Measurements from ENCODE around the gene OR51F2. TPM values are rescaled to one million over a fixed set of nuclear protein-coding genes. Genes with fewer than 3 reads are reported as not detected.
"Not testable (repeated sequence)": the region's sequence is repeated elsewhere in the genome, so short reads cannot be mapped to it uniquely, and the experiment has no call there.

The OR51F2 gene
- polyA plus RNA-seq (2013, experiment 1 of 2) = not detected
- not detected for polyA plus RNA-seq (2013, experiment 2 of 2)

- Histone ChIP-seq H3K4me3 (ENCODE audit: extremely low read depth, insufficient read depth, low read length, poor library complexity, severe bottlenecking) (no peak within 1 kb of the TSS), H3K4me1 (ENCODE audit: control insufficient read depth, insufficient read depth, low read length, poor library complexity, severe bottlenecking) (no peaks in the 10 kb centered on the region), H3K27ac (ENCODE audit: low read depth, low read length, severe bottlenecking) (no peak within 1 kb of the TSS), H3K36me3 (ENCODE audit: control insufficient read depth, insufficient read depth, low read length) (no peaks in the 10 kb centered on the region), H3K9me3 (ENCODE audit: control insufficient read depth, low read length) (no peaks in the 10 kb centered on the region)
- WGBS, 2 experiments (ENCODE audit: insufficient coverage in 2 of 2) = 67% methylated on average over 1 of the region's 1 CpG; no CpG with 5 or more reads in 1 of the 2 experiments
Observed at GRCh38 chr11:4821021-4821420, at the start of gene OR51F2. TSS of gene OR51F2 (plus strand) at chr11:4821321. CDS start at chr11:4821422, 101 bp downstream.

- no peaks in the 10 kb centered on the region for H3K9me3 ChIP-seq (ENCODE audit: control insufficient read depth, low read length)
- no peak overlapping the region for H3K4me3 ChIP-seq (ENCODE audit: extremely low read depth, insufficient read depth, low read length, poor library complexity, severe bottlenecking)
- WGBS, 2 experiments (ENCODE audit: insufficient coverage in 2 of 2) = 60% methylated on average over 1 of the region's 1 CpG; no CpG with 5 or more reads in 1 of the 2 experiments
- no peaks in the 10 kb centered on the region for H3K36me3 ChIP-seq (ENCODE audit: control insufficient read depth, insufficient read depth, low read length)
- no peak overlapping the region for H3K27ac ChIP-seq (ENCODE audit: low read depth, low read length, severe bottlenecking)
- no peaks in the 10 kb centered on the region for H3K4me1 ChIP-seq (ENCODE audit: control insufficient read depth, insufficient read depth, low read length, poor library complexity, severe bottlenecking)
Observed at GRCh38 chr11:4782454-4782853, 38.7 kb upstream of the OR51F2 start.

GRCh38 chr11:4797206-4797605, 23.9 kb upstream of the OR51F2 start:
- no peaks in the 10 kb centered on the region for H3K4me1 ChIP-seq (ENCODE audit: control insufficient read depth, insufficient read depth, low read length, poor library complexity, severe bottlenecking)
- H3K27ac ChIP-seq (ENCODE audit: low read depth, low read length, severe bottlenecking) = no peak overlapping the region
- no peaks in the 10 kb centered on the region for H3K36me3 ChIP-seq (ENCODE audit: control insufficient read depth, insufficient read depth, low read length)
- 75 to 100% methylated on average over 1 of the region's 2 CpGs for WGBS, 2 experiments (ENCODE audit: insufficient coverage in 2 of 2)
- H3K9me3 ChIP-seq (ENCODE audit: control insufficient read depth, low read length) = no peaks in the 10 kb centered on the region
- no peak overlapping the region for H3K4me3 ChIP-seq (ENCODE audit: extremely low read depth, insufficient read depth, low read length, poor library complexity, severe bottlenecking)

- no peaks in the 10 kb centered on the region for H3K4me1 ChIP-seq (ENCODE audit: control insufficient read depth, insufficient read depth, low read length, poor library complexity, severe bottlenecking)
Observed at GRCh38 chr11:4798427-4799183, 22.5 kb upstream of the OR51F2 start.

GRCh38 chr11:4801316-4801715, 19.8 kb upstream of the OR51F2 start:
- 79 to 100% methylated on average over 1 to 3 of the region's 5 CpGs for WGBS, 2 experiments (ENCODE audit: insufficient coverage in 2 of 2)
- H3K27ac ChIP-seq (ENCODE audit: low read depth, low read length, severe bottlenecking); H3K4me3 ChIP-seq (ENCODE audit: extremely low read depth, insufficient read depth, low read length, poor library complexity, severe bottlenecking): not testable (repeated sequence)

More at GRCh38 chr11:4798427-4799183, 22.5 kb upstream of the OR51F2 start:
- no peaks in the 10 kb centered on the region for H3K9me3 ChIP-seq (ENCODE audit: control insufficient read depth, low read length)
- H3K36me3 ChIP-seq (ENCODE audit: control insufficient read depth, insufficient read depth, low read length) = no peaks in the 10 kb centered on the region
- 88 to 93% methylated on average over 4 to 6 of the region's 6 CpGs for WGBS, 2 experiments (ENCODE audit: insufficient coverage in 2 of 2)
- no peak overlapping the region for H3K4me3 ChIP-seq (ENCODE audit: extremely low read depth, insufficient read depth, low read length, poor library complexity, severe bottlenecking)
- no peak overlapping the region for H3K27ac ChIP-seq (ENCODE audit: low read depth, low read length, severe bottlenecking)

DNA sequence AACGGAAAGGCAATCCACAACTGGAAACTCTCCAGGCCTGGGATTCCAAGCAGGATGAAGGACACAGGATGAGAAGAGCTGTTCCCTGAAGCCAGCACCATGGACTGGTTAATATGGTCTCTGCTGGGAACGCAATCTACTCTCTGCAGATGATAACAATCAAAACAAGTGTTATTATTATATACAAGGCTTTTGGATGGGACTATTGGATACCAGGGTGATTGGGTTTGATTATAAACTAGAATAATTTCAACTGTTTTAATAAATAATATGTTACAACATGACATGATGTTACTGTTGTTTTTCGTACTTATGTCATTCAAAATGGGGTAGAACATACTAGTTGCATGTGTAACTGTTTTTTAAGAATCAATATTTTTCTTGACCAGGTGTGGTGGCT, 16.8 kb upstream of the OR51F2 start, which contains the start of gene OR52R1:
Gene OR52R1 (minus strand): TSS at position 101 of the 400 bp plus-strand sequence. CDS start 0 bp downstream, at position 101.
- Histone ChIP-seq H3K4me1 (ENCODE audit: control insufficient read depth, insufficient read depth, low read length, poor library complexity, severe bottlenecking) (no peaks in the 10 kb centered on the region), H3K27ac (ENCODE audit: low read depth, low read length, severe bottlenecking) (no peak within 1 kb of the TSS), H3K9me3 (ENCODE audit: control insufficient read depth, low read length) (no peaks in the 10 kb centered on the region), H3K36me3 (ENCODE audit: control insufficient read depth, insufficient read depth, low read length) (no peaks in the 10 kb centered on the region), H3K4me3 (ENCODE audit: extremely low read depth, insufficient read depth, low read length, poor library complexity, severe bottlenecking) (no peak within 1 kb of the TSS)
- 86 to 100% methylated on average over 1 of the region's 3 CpGs for WGBS, 2 experiments (ENCODE audit: insufficient coverage in 2 of 2)

More at GRCh38 chr11:4801316-4801715, 19.8 kb upstream of the OR51F2 start:
- not testable (repeated sequence) for H3K36me3 ChIP-seq (ENCODE audit: control insufficient read depth, insufficient read depth, low read length); H3K9me3 ChIP-seq (ENCODE audit: control insufficient read depth, low read length); H3K4me1 ChIP-seq (ENCODE audit: control insufficient read depth, insufficient read depth, low read length, poor library complexity, severe bottlenecking)

- 88% methylated on average over 1 of the region's 1 CpG; no CpG with 5 or more reads in 1 of the 2 experiments for WGBS, 2 experiments (ENCODE audit: insufficient coverage in 2 of 2)
- Histone ChIP-seq H3K27ac (ENCODE audit: low read depth, low read length, severe bottlenecking) (no peak overlapping the region), H3K4me1 (ENCODE audit: control insufficient read depth, insufficient read depth, low read length, poor library complexity, severe bottlenecking) (no peaks in the 10 kb centered on the region), H3K36me3 (ENCODE audit: control insufficient read depth, insufficient read depth, low read length) (no peaks in the 10 kb centered on the region), H3K4me3 (ENCODE audit: extremely low read depth, insufficient read depth, low read length, poor library complexity, severe bottlenecking) (no peak overlapping the region), H3K9me3 (ENCODE audit: control insufficient read depth, low read length) (no peaks in the 10 kb centered on the region)
Observed at GRCh38 chr11:4808476-4808875, 12.6 kb upstream of the OR51F2 start.

- no peaks in the 10 kb centered on the region for H3K4me1 ChIP-seq (ENCODE audit: control insufficient read depth, insufficient read depth, low read length, poor library complexity, severe bottlenecking)
- no peak overlapping the region for H3K4me3 ChIP-seq (ENCODE audit: extremely low read depth, insufficient read depth, low read length, poor library complexity, severe bottlenecking)
- WGBS, 2 experiments (ENCODE audit: insufficient coverage in 2 of 2) = no CpG with 5 or more reads among the region's 2 CpGs
- no peaks in the 10 kb centered on the region for H3K36me3 ChIP-seq (ENCODE audit: control insufficient read depth, insufficient read depth, low read length)
- no peak overlapping the region for H3K27ac ChIP-seq (ENCODE audit: low read depth, low read length, severe bottlenecking)
- H3K9me3 ChIP-seq (ENCODE audit: control insufficient read depth, low read length) = no peaks in the 10 kb centered on the region
Observed at GRCh38 chr11:4809246-4809645, 11.9 kb upstream of the OR51F2 start.

- no peaks in the 10 kb centered on the region for H3K36me3 ChIP-seq (ENCODE audit: control insufficient read depth, insufficient read depth, low read length)
- H3K4me1 ChIP-seq (ENCODE audit: control insufficient read depth, insufficient read depth, low read length, poor library complexity, severe bottlenecking) = no peaks in the 10 kb centered on the region
- no peak overlapping the region for H3K4me3 ChIP-seq (ENCODE audit: extremely low read depth, insufficient read depth, low read length, poor library complexity, severe bottlenecking)
- no peaks in the 10 kb centered on the region for H3K9me3 ChIP-seq (ENCODE audit: control insufficient read depth, low read length)
- no peak overlapping the region for H3K27ac ChIP-seq (ENCODE audit: low read depth, low read length, severe bottlenecking)
Observed at GRCh38 chr11:4825132-4825531, 4.0 kb downstream of the OR51F2 start.

GRCh38 chr11:4826425-4826824, 5.3 kb downstream of the OR51F2 start:
- Histone ChIP-seq H3K9me3 (ENCODE audit: control insufficient read depth, low read length) (no peaks in the 10 kb centered on the region), H3K36me3 (ENCODE audit: control insufficient read depth, insufficient read depth, low read length) (no peaks in the 10 kb centered on the region), H3K4me1 (ENCODE audit: control insufficient read depth, insufficient read depth, low read length, poor library complexity, severe bottlenecking) (no peaks in the 10 kb centered on the region), H3K27ac (ENCODE audit: low read depth, low read length, severe bottlenecking) (no peak overlapping the region), H3K4me3 (ENCODE audit: extremely low read depth, insufficient read depth, low read length, poor library complexity, severe bottlenecking) (no peak overlapping the region)

- no CpG with 5 or more reads among the region's 1 CpG for WGBS, 2 experiments (ENCODE audit: insufficient coverage in 2 of 2)
- Histone ChIP-seq H3K27ac (ENCODE audit: low read depth, low read length, severe bottlenecking) (no peak overlapping the region), H3K9me3 (ENCODE audit: control insufficient read depth, low read length) (no peaks in the 10 kb centered on the region), H3K4me1 (ENCODE audit: control insufficient read depth, insufficient read depth, low read length, poor library complexity, severe bottlenecking) (no peaks in the 10 kb centered on the region), H3K4me3 (ENCODE audit: extremely low read depth, insufficient read depth, low read length, poor library complexity, severe bottlenecking) (no peak overlapping the region), H3K36me3 (ENCODE audit: control insufficient read depth, insufficient read depth, low read length) (no peaks in the 10 kb centered on the region)
Observed at GRCh38 chr11:4830346-4830745, 9.2 kb downstream of the OR51F2 start.

All from mesodermal cell (in vitro differentiated cells).